ENCODE results near the gene DENND4A.
"Not testable (repeated sequence)": the region's sequence is repeated elsewhere in the genome, so short reads cannot be mapped to it uniquely, and the experiment has no call there.

The DENND4A gene

DNA sequence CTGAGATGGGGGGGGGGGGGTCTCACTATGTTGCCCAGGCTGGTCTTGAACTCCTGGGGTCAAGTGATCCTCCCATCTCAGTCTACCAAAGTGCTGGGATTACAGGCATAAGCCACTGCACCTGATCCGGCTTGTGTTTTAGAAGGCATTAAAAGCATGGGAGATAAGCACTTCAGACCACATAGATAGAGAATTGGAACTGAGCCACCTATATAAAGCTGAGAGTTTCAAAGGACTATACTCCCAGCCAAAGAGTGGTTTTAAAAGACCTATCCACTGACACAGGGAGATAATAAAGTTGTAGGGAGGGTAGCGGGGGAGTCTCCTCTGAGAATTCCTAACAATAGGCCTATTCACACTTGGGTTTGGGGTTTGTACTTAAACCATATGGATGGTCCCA is 34.8 kb downstream of the DENND4A start:
- DNase-seq (ENCODE audit: low spot score) = no peak

- no peak for DNase-seq (ENCODE audit: low spot score)
Observed at GRCh38 chr15:65752151-65752700, 39.9 kb downstream of the DENND4A start.

DNA sequence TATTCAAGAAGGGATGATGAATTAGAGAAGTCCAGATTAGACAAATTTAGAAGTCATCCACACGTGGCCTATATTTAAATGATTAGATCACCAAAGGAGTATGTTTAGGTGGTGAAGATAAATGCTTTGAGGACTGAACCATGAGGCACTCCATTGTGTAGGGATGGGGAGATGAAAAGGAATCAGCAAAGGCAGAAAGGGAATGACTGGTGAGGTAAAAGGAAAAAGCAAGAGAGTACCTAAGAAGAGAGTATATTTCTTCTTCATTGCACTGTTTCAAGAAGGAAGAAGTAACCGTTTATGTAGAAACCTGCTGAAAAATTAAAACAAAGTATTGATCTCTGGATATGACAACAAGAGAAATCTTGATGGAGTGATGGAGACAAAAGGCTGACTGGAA is 40.7 kb downstream of the DENND4A start:
- DNase-seq (ENCODE audit: low spot score) = no peak

DNA sequence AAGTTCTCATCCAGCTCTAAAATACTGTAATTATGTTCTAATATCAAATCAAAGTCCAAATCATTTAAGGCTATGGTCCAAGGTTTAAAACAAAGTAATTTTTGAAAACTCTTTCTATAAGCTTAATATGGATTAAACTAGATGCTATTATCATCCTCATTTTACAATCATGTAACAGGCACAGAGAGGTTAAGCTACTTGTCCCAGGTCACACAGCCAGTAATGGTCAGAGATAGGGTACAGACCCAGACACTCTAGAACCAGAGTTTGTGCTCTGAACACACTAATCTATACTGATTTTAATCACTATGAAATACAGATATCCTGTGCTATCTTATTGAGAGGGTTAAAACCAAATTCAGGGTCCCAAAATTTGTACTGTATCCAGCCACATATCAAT is 44.8 kb downstream of the DENND4A start:
- no peak for DNase-seq (ENCODE audit: low spot score)

- DNase-seq (ENCODE audit: low spot score) = no peak
Observed at GRCh38 chr15:65743637-65744252, 48.3 kb downstream of the DENND4A start.

GRCh38 chr15:65740148-65740547 is 51.9 kb downstream of the DENND4A start:
- DNase-seq (ENCODE audit: low spot score) = no peak

GRCh38 chr15:65738649-65739048 is 53.4 kb downstream of the DENND4A start:
- DNase-seq (ENCODE audit: low spot score) = no peak

DNA sequence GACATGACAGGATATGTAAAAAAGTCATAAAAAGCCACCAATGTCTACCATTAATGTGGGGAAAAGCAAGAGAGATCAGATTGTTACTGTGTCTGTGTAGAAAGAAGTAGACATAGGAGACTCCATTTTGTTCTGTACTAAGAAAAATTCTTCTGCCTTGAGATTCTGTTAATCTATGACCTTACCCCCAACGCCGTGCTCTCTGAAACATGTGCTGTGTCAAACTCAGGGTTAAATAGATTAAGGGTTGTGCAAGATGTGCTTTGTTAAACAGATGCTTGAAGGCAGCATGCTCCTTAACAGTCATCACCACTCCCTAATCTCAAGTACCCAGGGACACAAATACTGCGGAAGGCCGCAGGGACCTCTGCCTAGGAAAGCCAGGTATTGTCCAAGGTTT is 58.5 kb downstream of the DENND4A start:
- DNase-seq (ENCODE audit: low spot score) = not testable (repeated sequence)

DNA sequence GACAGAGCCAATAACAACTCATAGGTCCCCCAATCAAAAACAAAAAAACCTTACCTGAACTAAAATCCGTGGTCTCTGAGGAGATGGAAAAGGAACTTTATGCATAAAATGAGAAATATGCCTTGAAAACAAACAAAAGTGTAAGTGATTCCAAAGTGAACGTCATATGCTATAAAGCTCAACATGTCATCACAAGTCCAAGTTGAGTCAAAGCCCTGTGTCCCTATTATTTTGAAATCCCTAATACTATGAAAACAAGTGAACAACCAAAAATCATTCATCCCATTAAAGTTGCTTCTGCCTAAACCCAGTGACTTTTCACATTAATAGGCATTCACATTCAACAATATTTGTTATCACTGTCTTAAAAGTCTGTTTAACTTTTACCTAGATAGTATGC is 59.4 kb downstream of the DENND4A start:
- DNase-seq (ENCODE audit: low spot score) = no peak

GRCh38 chr15:65731926-65732325 is 60.2 kb downstream of the DENND4A start:
- no peak for DNase-seq (ENCODE audit: low spot score)

GRCh38 chr15:65730549-65731172 is 61.4 kb downstream of the DENND4A start:
- DNase-seq (ENCODE audit: low spot score) = no peak

DNA sequence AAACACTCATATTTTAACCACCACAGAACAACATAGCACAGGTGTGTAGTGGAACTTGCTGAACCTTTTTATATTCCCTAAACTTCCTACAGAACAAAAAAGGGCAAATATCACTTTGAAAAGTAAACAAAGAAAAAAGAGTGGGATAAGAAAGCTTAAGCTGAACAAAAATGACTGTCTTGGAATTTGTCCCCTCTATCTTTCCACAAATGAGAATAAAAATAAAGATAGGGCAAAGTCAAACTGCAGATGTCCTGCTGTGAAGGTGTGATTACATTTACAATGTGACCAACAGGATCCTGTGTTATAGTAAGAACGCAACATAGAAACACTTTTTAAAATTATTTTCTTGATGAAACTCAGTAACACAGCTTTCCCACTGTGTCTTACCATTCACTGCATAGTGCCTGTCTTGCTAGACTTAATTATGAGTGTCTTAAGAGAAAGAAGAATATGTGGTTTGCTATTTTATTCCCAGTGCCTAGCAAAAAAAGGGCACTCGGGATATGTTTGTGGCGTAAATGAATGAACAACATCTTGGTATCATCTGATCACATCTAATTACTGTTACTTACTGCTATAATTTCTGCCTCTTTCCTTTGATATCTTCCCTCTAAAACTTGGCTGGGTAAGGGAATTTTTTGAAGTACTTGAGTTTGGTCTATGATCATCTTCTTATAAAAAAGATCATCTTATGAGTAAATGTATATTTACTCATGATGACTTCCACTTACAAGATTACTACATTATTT is 67.5 kb downstream of the DENND4A start:
- DNase-seq (ENCODE audit: low spot score) = no peak

GRCh38 chr15:65723876-65724275 is 68.2 kb downstream of the DENND4A start:
- DNase-seq (ENCODE audit: low spot score) = no peak

GRCh38 chr15:65722191-65722590 is 69.9 kb downstream of the DENND4A start:
- DNase-seq (ENCODE audit: low spot score) = no peak

- DNase-seq (ENCODE audit: low spot score) = no peak
Observed at GRCh38 chr15:65712415-65712814, 79.7 kb downstream of the DENND4A start.

GRCh38 chr15:65695081-65695480 is 97.0 kb downstream of the DENND4A start:
- DNase-seq (ENCODE audit: low spot score) = no peak

DNA sequence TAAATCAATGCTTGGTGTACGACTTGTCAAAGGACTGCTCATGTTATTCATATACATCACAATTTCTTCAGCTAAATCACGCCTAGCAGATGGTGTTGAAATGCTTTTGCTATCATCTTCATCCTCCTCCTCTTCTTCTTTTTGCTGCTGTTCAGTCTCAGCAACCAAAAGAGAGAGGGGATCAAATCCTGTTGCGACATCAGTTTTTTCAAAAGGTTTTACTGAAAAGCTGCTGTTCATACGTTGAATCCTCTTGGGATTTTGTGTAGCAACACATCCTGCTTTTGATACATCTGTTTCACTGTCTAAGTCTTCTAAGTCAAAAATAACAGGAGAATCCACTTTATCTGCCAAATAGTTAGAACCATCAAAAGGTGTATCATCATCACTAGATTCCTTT is 101.3 kb downstream of the DENND4A start:
- no peak for DNase-seq (ENCODE audit: low spot score)

DNA sequence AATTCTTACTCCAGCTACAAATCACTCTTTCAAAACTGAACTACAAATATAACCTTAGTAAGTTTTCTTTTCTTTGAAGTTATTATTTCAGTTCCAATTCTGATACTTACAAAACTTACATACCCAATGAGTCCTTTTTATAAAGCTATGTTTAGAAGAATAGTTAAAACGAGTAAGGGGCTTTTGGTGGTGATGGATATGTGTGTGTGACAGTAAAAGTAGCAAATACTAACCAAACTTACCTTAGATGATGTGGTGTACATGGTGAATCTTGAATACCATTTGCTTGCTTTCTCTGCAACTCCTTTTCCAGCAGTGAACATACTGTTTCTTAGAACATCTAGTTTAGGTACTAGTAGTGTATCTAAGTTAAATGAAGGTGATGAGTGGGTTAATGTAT is 101.9 kb downstream of the DENND4A start:
- no peak for DNase-seq (ENCODE audit: low spot score)

DNA sequence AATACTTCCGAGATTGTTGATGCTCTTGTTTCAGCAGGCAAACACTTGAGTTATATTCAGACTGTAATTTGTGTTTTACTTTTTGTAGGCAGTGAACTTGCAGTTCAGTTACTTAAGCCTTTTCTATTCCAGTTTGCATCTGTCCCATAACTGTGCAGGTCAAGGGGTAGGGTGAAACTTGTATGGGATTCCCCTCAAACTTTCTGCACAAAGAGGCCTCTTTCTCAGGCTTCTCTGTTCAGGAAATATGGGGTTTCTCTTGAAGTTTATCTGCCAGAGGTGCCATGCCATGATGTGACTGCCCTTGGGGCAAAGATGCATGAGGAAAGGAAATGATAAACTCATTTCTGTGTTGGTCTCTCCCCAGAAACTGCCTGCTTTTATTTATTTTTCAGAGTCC is 103.6 kb downstream of the DENND4A start:
- no peak for DNase-seq (ENCODE audit: low spot score)

- DNase-seq (ENCODE audit: low spot score) = no peak
Observed at GRCh38 chr15:65682404-65682911, 109.6 kb downstream of the DENND4A start.

- DNase-seq (ENCODE audit: low spot score) = no peak
Observed at GRCh38 chr15:65680544-65680943, 111.5 kb downstream of the DENND4A start.

GRCh38 chr15:65676123-65676522 is 116.0 kb downstream of the DENND4A start:
- DNase-seq (ENCODE audit: low spot score) = no peak

DNA sequence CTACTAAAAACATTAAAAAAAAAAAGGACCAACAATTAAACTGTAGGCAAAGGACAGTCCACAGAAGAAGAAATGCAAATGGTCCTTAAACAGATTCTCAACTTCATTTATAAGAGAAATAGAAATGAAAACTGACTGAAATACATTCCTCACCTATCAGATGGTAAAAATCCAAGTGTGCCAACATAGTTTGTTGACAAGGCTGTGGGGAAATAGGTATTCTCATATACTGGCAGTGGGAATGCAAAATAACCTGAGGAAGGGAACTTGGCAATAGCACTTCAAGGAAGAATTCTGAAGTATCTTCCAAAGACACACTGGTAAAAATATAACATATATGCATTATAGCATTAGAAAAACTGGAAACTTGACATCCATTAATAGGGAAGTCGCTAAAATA is 116.5 kb downstream of the DENND4A start:
- no peak for DNase-seq (ENCODE audit: low spot score)
